Keratinocyte (primary cell): ENCODE measurements around the gene FAM180B. TPM values are rescaled to one million over a fixed set of nuclear protein-coding genes. Genes with fewer than 3 reads are reported as not detected.

ENCODE experiments used
- DNase-seq: peaks from one replicate; pipeline ENCODE4 v3.0.0-alpha.2; 2011; ENCODE audit warnings: low read depth, missing footprints, low spot score
- FAIRE-seq: peaks from 2 replicates; lab custom pipeline; 2011; peaks lifted over from hg19 to GRCh38; lab: Jason Lieb, UNC
- H2AFZ ChIP-seq: 2 replicates; pipeline ENCODE4 v1.6.0; 2012; ENCODE audit warnings: low read length, control low read depth, inconsistent platforms; ENCODE audit not compliant: control insufficient read depth
- H3K27ac ChIP-seq: 2 replicates; pipeline ENCODE4 v1.5.1; 2011; ENCODE audit warnings: low read length; ENCODE audit not compliant: control insufficient read depth, insufficient read depth
- H3K27me3 ChIP-seq: 3 replicates; pipeline ENCODE4 v1.6.0; 2011; ENCODE audit warnings: low read length; ENCODE audit not compliant: control insufficient read depth, insufficient read depth; ENCODE audit errors: extremely low read depth
- H3K36me3 ChIP-seq, 2 experiments: 2 replicates in 1 of 2; 3 replicates in 1 of 2; pipeline ENCODE4 v1.5.1; 2011; ENCODE audit warnings: low read length in 2 of 2, mild to moderate bottlenecking in 1 of 2; ENCODE audit not compliant: control insufficient read depth in 2 of 2, insufficient read depth in 2 of 2; ENCODE audit errors: extremely low read depth in 1 of 2
- H3K4me1 ChIP-seq: 3 replicates; pipeline ENCODE4 v1.5.1; 2011; ENCODE audit warnings: low read length; ENCODE audit not compliant: control insufficient read depth, insufficient read depth; ENCODE audit errors: extremely low read depth
- H3K4me2 ChIP-seq: 3 replicates; pipeline ENCODE4 v1.6.0; 2011; ENCODE audit warnings: low read depth, low read length; ENCODE audit not compliant: control insufficient read depth, insufficient read depth; ENCODE audit errors: extremely low read depth
- H3K4me3 ChIP-seq, 3 experiments: fragments of 200-600 bp in 1 of 3; sonication (generic) in 1 of 3; 2 replicates in 2 of 3; 3 replicates in 1 of 3; pipeline ENCODE4 v1.5.1; 2011 to 2016; ENCODE audit warnings: low read length in 3 of 3, mild to moderate bottlenecking in 3 of 3, control low read depth in 2 of 3, inconsistent platforms in 1 of 3, low read depth in 1 of 3, mixed read lengths in 1 of 3, mixed run types in 1 of 3, moderate library complexity in 1 of 3; ENCODE audit not compliant: control insufficient read depth in 2 of 3, insufficient read depth in 2 of 3; ENCODE audit errors: extremely low read depth in 1 of 3
- H3K79me2 ChIP-seq: 2 replicates; pipeline ENCODE4 v1.6.0; 2012; ENCODE audit warnings: low read length; ENCODE audit not compliant: control insufficient read depth, insufficient read depth
- H3K9ac ChIP-seq: 3 replicates; pipeline ENCODE4 v1.6.0; 2011; ENCODE audit warnings: low read length; ENCODE audit not compliant: control insufficient read depth, insufficient read depth; ENCODE audit errors: extremely low read depth
- H3K9me1 ChIP-seq: 3 replicates; pipeline ENCODE4 v1.6.0; 2011; ENCODE audit warnings: low read length; ENCODE audit not compliant: control insufficient read depth, insufficient read depth; ENCODE audit errors: extremely low read depth
- H3K9me3 ChIP-seq: 2 replicates; pipeline ENCODE4 v1.5.1; 2012; ENCODE audit warnings: low read depth, low read length; ENCODE audit not compliant: control insufficient read depth
- H4K20me1 ChIP-seq: 3 replicates; pipeline ENCODE4 v1.6.0; 2011; ENCODE audit warnings: low read length; ENCODE audit not compliant: control insufficient read depth, insufficient read depth; ENCODE audit errors: extremely low read depth
- EZH2 ChIP-seq: IDR thresholded peaks from one replicate; pipeline ENCODE4 v1.6.1; 2012; ENCODE audit warnings: inconsistent platforms, mild to moderate bottlenecking, low read length, moderate library complexity
- dilution Hi-C: fragments of 300-500 bp; cut with MboI; formaldehyde crosslinking; loops from one replicate; pipeline ENCODE4 v1.7.0; 2020; ENCODE audit warnings: low sequenced_read_pairs; ENCODE audit not compliant: extremely low pct_ligation_motif_present
- polyA plus RNA-seq, 5 experiments: library from polyadenylated mRNA; depleted of rRNA in 3 of 5; stranded (reverse) in 3 of 5; stranded (forward) in 1 of 5; unstranded in 1 of 5; fragments of >200 nt; gene quantifications; 1 replicate in 1 of 5; 2 replicates in 3 of 5; 3 replicates in 1 of 5; pipeline versions ENCODE4 v1.2.1 to v1.2.3, GENCODE V29; 2011 to 2012; ENCODE audit warnings: missing spikeins in 2 of 5, low read depth in 1 of 5, low replicate concordance in 1 of 5
- TF ChIP-seq, protein P1 (sequence below), 3 experiments: IDR thresholded peaks in 1 of 3; conservative IDR thresholded peaks in 1 of 3; optimal IDR thresholded peaks in 1 of 3; 2 replicates in 2 of 3; 3 replicates in 1 of 3; pipeline versions ENCODE3 to v1.5.1; 2011; ENCODE audit warnings: low read length in 3 of 3, mild to moderate bottlenecking in 3 of 3, moderate library complexity in 2 of 3, control low read depth in 1 of 3, inconsistent platforms in 1 of 3; ENCODE audit not compliant: insufficient read depth in 2 of 3; ENCODE audit errors: extremely low read depth in 1 of 3

FAM180B gene
- polyA plus RNA-seq, 1 donor (not counting 4 experiments of a cell fraction or from before 2014, with no cell fraction given), result not detected

DNA sequence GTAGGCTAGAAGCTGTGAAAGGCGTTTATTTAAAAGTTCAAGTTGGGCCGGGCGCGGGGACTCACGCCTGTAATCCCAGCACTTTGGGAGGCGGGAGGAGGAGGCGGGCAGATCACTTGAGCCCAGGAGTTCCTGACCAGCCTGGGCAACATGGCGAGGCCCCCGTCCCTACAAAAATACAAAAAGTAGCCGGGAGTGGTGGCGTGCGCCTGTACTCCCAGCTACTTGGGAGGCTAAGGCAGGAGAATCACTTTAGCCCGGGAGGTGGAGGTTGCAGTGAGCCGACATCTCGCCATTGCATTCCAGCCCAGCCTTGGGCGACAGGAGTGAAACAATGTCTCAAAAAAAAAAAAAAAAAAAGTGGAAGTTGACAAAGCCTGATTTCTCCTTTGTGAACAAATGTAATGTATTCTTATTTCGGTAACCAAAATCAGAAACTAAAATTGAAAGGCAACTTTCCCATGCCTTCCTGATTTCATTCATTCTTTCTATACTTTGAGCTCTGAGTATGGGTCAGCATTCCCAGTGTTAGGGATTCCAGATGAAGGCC is 20.3 kb upstream of the FAM180B start:
- TF ChIP-seq, protein P1, sequence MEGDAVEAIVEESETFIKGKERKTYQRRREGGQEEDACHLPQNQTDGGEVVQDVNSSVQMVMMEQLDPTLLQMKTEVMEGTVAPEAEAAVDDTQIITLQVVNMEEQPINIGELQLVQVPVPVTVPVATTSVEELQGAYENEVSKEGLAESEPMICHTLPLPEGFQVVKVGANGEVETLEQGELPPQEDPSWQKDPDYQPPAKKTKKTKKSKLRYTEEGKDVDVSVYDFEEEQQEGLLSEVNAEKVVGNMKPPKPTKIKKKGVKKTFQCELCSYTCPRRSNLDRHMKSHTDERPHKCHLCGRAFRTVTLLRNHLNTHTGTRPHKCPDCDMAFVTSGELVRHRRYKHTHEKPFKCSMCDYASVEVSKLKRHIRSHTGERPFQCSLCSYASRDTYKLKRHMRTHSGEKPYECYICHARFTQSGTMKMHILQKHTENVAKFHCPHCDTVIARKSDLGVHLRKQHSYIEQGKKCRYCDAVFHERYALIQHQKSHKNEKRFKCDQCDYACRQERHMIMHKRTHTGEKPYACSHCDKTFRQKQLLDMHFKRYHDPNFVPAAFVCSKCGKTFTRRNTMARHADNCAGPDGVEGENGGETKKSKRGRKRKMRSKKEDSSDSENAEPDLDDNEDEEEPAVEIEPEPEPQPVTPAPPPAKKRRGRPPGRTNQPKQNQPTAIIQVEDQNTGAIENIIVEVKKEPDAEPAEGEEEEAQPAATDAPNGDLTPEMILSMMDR (optimal IDR thresholded peaks at IDR 0.05 in 1 of 3, IDR thresholded peaks at IDR 0.05 in 1 of 3, conservative IDR thresholded peaks at IDR 0.05 in 1 of 3; ENCODE audit: extremely low read depth in 1 of 3, insufficient read depth in 2 of 3, low read length in 3 of 3), result no peak
- no peak for TF ChIP-seq EZH2
- Histone ChIP-seq H3K4me3 (peak overlapping the region; percentile 91 to 95 (median 93)), H3K9me3 (no peaks in the 10 kb centered on the region), H3K4me2 (peak overlapping the region; percentile 89), H3K4me1 (peaks cover 15% of the 10 kb centered on the region), H3K9me1 (no peaks in the 10 kb centered on the region), H3K36me3 (peaks cover 2 to 7% of the 10 kb centered on the region in 2 experiments), H3K79me2 (peaks cover 58% of the 10 kb centered on the region), H2AFZ (peak overlapping the region; percentile 88), H3K27ac (peak overlapping the region; percentile 87), H4K20me1 (peaks cover 4% of the 10 kb centered on the region), H3K27me3 (no peaks in the 10 kb centered on the region), H3K9ac (peak overlapping the region; percentile 94)
- no peak for FAIRE-seq
- dilution Hi-C loops, result no loop called here
- no peak for DNase-seq

DNA sequence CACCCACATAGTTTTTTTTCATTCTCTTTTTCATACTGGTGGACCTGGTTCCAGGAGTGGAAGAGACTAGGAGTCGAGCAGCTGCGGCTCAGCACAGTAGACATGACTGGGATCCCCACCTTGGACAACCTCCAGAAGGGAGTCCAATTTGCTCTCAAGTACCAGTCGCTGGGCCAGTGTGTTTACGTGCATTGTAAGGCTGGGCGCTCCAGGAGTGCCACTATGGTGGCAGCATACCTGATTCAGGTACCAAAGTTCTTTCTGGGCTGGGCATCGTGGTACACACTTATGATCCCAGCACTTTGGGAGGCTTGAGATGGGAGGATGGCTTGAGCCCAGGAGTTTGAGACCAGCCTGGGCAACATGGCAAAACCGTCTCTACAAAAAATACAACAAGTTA is 16.8 kb upstream of the FAM180B start:
- peaks cover 9% of the 10 kb centered on the region for H4K20me1 ChIP-seq
- peaks cover 39% of the 10 kb centered on the region for H3K4me1 ChIP-seq
- H3K27ac ChIP-seq, result no peak overlapping the region
- H3K27me3 ChIP-seq, result no peaks in the 10 kb centered on the region
- FAIRE-seq (no peak), DNase-seq (no peak)
- no peaks in the 10 kb centered on the region for H3K9me3 ChIP-seq
- H3K9me1 ChIP-seq, result peaks cover 3% of the 10 kb centered on the region
- no peak overlapping the region for H2AFZ ChIP-seq
- H3K9ac ChIP-seq, result no peak overlapping the region
- H3K4me3 ChIP-seq, result no peak overlapping the region
- dilution Hi-C loops, result no loop called here
- H3K4me2 ChIP-seq, result no peak overlapping the region
- TF ChIP-seq EZH2, result no peak
- TF ChIP-seq, protein P1 (optimal IDR thresholded peaks at IDR 0.05 in 1 of 3, IDR thresholded peaks at IDR 0.05 in 1 of 3, conservative IDR thresholded peaks at IDR 0.05 in 1 of 3; ENCODE audit: extremely low read depth in 1 of 3, insufficient read depth in 2 of 3, low read length in 3 of 3), result no peak
- peaks cover 70% of the 10 kb centered on the region for H3K79me2 ChIP-seq
- peaks cover 5 to 25% of the 10 kb centered on the region in 2 experiments for H3K36me3 ChIP-seq
